Stimulated activated naive CD8-positive, alpha-beta T cell treated with anti-CD3 and anti-CD28 coated beads, Interleukin-15, amount 100 ng/mL, for 72 hours (primary cell): ENCODE data around the gene ZNFX1.

Experiments used
- ATAC-seq: fragments of 150-1000 bp; cut with Tn5 transposase; 2 replicates; pipeline ENCODE4 v1.10.0; 2021; ENCODE audit warnings: mild to moderate bottlenecking, moderate library complexity
- DNase-seq, 2 donors: peaks; one replicate each; pipeline ENCODE4 v3.0.0; 2021 to 2022
- H3K27ac Mint-ChIP-seq, 2 donors: one replicate each; pipeline ENCODE4 v1.8.0; 2022; ENCODE audit warnings: mild to moderate bottlenecking in 2 of 2, mixed read lengths in 2 of 2, moderate library complexity in 2 of 2
- H3K27me3 Mint-ChIP-seq: one replicate; pipeline ENCODE4 v1.8.0; 2022; ENCODE audit warnings: mixed read lengths
- H3K4me1 Mint-ChIP-seq: one replicate; pipeline ENCODE4 v1.8.0; 2022; ENCODE audit warnings: mild to moderate bottlenecking, mixed read lengths
- H3K4me3 Mint-ChIP-seq, 2 donors: one replicate each; pipeline ENCODE4 v1.8.0; 2022; ENCODE audit warnings: mild to moderate bottlenecking in 2 of 2, mixed read lengths in 2 of 2, moderate library complexity in 1 of 2
- H3K9me3 Mint-ChIP-seq, 2 donors: one replicate each; pipeline ENCODE4 v1.8.0; 2022; ENCODE audit warnings: mixed read lengths in 2 of 2

The ZNFX1 gene

GRCh38 chr20:49285813-49286494 lies 8.1 kb upstream of the ZNFX1 start:
- Mint-ChIP-seq H3K27me3 (no peaks in the 10 kb centered on the region), H3K4me1 (peaks cover 81% of the 10 kb centered on the region)

GRCh38 chr20:49285233-49285668 lies 7.4 kb upstream of the ZNFX1 start:
- Mint-ChIP-seq H3K4me1 (peaks cover 88% of the 10 kb centered on the region), H3K9me3 (peaks cover 21 to 34% of the 10 kb centered on the region in 2 donors), H3K4me3 (peak overlapping the region; percentile 59 to 94), H3K27me3 (no peaks in the 10 kb centered on the region), H3K27ac (no peak overlapping the region)
- DNase-seq (no peak), ATAC-seq (no peak)

More at GRCh38 chr20:49285813-49286494, 8.1 kb upstream of the ZNFX1 start:
- peaks cover 14 to 27% of the 10 kb centered on the region in 2 donors for H3K9me3 Mint-ChIP-seq
- ATAC-seq: no peak
- DNase-seq: no peak
- peak overlapping the region in 1 of 2 donors; percentile 63 for H3K27ac Mint-ChIP-seq
- peak overlapping the region; percentile 59 to 94 for H3K4me3 Mint-ChIP-seq

DNA sequence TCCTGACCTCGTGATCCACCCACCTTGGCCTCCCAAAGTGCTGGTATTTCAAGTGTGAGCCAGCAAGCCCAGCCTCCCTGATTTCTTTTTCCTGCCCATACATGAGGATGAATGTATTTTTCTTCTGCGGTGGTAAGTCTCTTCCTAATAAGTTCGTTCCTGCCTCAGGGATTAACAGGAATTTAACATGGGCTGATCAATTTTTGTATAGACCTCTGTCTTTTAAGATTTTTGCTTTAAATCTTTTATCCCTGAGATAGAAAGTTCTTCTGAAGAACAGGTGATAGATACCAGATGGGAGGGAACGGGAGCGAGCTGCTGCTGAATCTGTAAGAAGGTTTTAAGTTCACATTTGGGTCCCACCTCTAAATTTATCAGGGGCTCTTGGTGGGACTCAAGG lies 7.0 kb upstream of the ZNFX1 start:
- Mint-ChIP-seq H3K4me3 (peak overlapping the region; percentile 94), H3K27me3 (no peaks in the 10 kb centered on the region), H3K27ac (peak overlapping the region; percentile 68 to 79), H3K9me3 (peaks cover 23 to 35% of the 10 kb centered on the region in 2 donors), H3K4me1 (peaks cover 88% of the 10 kb centered on the region)
- ATAC-seq (no peak), DNase-seq (no peak)

DNA sequence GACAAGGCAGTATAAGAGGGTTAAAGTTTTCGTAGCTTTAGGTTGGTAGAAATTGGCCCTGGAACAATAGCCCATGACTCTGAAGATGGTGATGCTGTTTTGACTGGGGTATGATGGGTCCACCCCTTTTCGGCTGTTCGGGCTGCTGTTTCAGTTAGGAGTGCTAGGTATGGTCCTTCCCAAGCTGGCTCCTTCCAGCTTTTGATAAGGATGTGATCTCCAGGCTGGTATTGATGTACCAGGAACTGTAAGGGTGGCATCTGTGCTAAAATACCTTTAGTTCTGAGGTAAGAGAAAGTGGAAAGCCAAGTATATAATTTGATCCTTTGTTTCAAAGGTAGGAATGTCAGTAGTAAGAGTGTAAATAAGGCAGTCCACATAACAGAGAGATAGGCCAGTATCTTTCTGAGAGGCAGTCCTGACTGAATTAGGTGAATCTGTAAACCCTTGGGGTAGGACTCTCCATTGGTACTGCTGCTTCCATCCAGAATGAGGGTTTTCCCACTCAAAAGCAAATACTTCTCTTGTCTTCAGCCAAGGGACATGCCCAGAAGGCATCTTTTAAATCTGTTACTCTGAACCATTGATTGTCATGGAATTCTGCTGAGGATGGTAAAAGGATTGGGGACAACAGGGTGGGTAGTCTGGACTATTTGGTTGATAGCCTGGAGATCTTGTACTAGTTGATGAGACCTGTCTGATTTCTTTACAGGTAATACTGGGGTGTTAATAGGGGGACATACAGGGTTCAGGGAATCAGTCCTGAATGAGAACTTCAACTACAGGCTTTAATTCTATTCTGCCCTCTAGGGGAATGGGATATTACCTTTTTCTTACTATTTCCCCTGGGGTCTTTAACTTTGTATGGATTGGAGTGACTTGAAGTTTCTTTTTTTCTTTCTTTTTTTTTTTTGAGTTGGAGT lies 6.1 kb upstream of the ZNFX1 start:
- DNase-seq: no peak
- H3K27me3 Mint-ChIP-seq: no peaks in the 10 kb centered on the region
- peaks cover 90% of the 10 kb centered on the region for H3K4me1 Mint-ChIP-seq
- H3K9me3 Mint-ChIP-seq: peaks cover 23 to 35% of the 10 kb centered on the region in 2 donors
- no peak for ATAC-seq
- H3K4me3 Mint-ChIP-seq: peak overlapping the region; percentile 94
- peak overlapping the region; percentile 29 to 82 for H3K27ac Mint-ChIP-seq

GRCh38 chr20:49283176-49283702 lies 5.4 kb upstream of the ZNFX1 start:
- H3K4me1 Mint-ChIP-seq: peaks cover 86% of the 10 kb centered on the region
- peaks cover 23 to 35% of the 10 kb centered on the region in 2 donors for H3K9me3 Mint-ChIP-seq
- peak overlapping the region; percentile 73 to 82 for H3K27ac Mint-ChIP-seq
- DNase-seq (no peak), ATAC-seq (peak; percentile 33)
- no peaks in the 10 kb centered on the region for H3K27me3 Mint-ChIP-seq
- H3K4me3 Mint-ChIP-seq: peak overlapping the region; percentile 94

- peaks cover 23 to 35% of the 10 kb centered on the region in 2 donors for H3K9me3 Mint-ChIP-seq
- ATAC-seq (no peak), DNase-seq (no peak)
- peaks cover 81% of the 10 kb centered on the region for H3K4me1 Mint-ChIP-seq
- no peaks in the 10 kb centered on the region for H3K27me3 Mint-ChIP-seq
- peak overlapping the region; percentile 94 for H3K4me3 Mint-ChIP-seq
- H3K27ac Mint-ChIP-seq: peak overlapping the region; percentile 73 to 82
These were observed 4.8 kb upstream of the ZNFX1 start for GRCh38 chr20:49282584-49283171.

DNA sequence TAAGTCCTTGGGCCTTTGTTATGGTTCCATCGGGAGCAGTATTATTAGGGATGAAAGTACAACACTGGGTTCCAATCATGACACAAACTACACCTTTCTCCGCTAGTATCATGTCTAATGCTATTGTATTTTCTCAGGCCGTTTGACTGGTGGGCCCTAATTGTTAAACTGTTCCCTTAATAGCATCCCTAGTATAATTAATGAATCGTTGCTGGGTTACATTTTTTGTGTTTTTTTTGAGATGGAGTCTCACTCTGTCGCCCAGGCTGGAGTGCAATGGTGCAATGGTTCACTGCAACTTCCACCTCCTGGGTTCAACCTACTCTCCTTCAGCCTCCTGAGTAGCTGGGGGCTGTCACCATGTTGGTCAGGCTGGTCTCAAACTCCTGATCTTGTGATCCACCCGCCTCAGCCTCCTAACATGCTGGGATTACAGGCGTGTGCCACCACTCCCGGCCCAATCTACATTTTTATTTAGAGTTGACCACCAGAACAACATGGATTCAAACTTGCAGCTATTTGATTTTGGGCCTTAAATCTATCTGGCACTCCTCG lies 4.1 kb upstream of the ZNFX1 start:
- Mint-ChIP-seq H3K4me3 (peak overlapping the region; percentile 94), H3K27me3 (no peaks in the 10 kb centered on the region), H3K9me3 (peaks cover 18 to 30% of the 10 kb centered on the region in 2 donors), H3K27ac (peak overlapping the region; percentile 73 to 82), H3K4me1 (peaks cover 74% of the 10 kb centered on the region)
- ATAC-seq (no peak), DNase-seq (no peak)

- ATAC-seq (no peak), DNase-seq (no peak)
- Mint-ChIP-seq H3K9me3 (peaks cover 17 to 23% of the 10 kb centered on the region in 2 donors), H3K4me1 (peaks cover 72% of the 10 kb centered on the region), H3K4me3 (peak overlapping the region; percentile 94), H3K27me3 (no peaks in the 10 kb centered on the region), H3K27ac (peak overlapping the region; percentile 83 to 97)
These were observed 3.4 kb upstream of the ZNFX1 start for GRCh38 chr20:49281059-49281912.

DNA sequence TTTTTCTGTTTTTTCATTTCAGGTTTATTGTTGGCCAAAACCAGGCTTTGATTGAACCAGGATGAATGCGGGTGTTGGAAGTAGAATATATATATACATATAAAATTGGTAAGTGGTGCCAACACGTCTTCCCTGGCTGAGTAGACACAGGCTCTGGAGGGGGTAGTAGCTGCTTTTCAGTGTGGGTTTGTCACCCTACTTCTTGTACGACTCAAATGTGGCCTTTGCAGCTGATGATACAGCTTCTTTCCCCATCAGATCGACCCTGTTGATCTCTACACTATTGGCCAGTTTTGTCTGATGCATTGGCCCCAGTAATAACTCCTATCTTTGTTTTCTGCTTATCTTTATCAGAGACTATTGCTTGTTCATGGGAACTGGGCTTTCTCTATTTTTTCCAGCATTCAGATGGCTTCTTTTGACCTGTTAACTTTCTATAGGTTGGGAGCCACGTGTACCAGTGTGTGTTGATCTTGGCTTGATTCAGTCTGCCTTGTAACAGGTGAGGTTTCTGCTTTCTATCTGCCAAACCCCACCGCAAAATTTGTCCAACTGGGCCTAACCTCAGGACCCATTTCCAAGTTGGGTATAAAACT lies 2.7 kb upstream of the ZNFX1 start:
- no peak for DNase-seq
- ATAC-seq: no peak
- peaks cover 16 to 17% of the 10 kb centered on the region in 2 donors for H3K9me3 Mint-ChIP-seq
- H3K4me3 Mint-ChIP-seq: peak overlapping the region; percentile 94
- no peaks in the 10 kb centered on the region for H3K27me3 Mint-ChIP-seq
- H3K4me1 Mint-ChIP-seq: peaks cover 72% of the 10 kb centered on the region
- peak overlapping the region; percentile 95 to 97 for H3K27ac Mint-ChIP-seq

DNA sequence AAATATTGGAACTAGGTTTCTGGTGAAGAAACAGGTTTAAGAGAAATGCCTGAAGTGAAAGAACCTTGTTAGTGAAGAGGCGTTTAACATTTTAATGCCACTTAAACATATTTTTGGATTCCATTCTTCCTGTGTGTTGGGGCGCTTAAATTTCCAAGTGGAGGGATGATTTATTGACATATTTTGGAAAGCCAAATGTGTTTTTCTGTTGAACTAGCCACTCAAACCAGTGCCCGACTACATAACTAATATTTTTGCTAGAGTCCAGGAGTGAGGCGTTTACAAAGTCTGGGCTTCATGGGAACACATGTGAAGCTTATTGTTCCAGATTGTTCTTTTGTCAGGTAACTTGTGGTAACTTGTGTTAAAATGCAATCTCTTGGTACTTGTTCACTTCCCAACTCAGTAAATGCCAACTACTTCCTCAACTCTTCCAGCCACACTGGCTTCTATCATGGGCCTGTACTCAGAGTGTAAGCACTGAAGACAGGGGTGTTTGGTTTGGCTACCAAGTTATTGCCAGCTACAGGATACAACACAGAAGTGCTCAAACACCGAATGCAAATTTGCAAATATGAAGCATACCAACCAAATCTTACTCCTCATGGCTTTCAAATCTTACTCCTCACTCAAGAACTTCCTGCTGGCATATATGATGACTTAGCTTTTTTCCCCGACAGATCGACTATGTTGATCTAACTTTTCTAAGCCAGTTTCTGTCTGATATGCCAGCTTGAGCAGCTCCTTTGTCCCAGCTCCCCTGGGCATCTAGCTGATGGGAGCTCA lies 2.0 kb upstream of the ZNFX1 start:
- Mint-ChIP-seq H3K27me3 (no peaks in the 10 kb centered on the region), H3K27ac (peak overlapping the region; percentile 95 to 97), H3K4me1 (peaks cover 72% of the 10 kb centered on the region), H3K4me3 (peak overlapping the region; percentile 94), H3K9me3 (peaks cover 14 to 17% of the 10 kb centered on the region in 2 donors)
- ATAC-seq (no peak), DNase-seq (no peak)

DNA sequence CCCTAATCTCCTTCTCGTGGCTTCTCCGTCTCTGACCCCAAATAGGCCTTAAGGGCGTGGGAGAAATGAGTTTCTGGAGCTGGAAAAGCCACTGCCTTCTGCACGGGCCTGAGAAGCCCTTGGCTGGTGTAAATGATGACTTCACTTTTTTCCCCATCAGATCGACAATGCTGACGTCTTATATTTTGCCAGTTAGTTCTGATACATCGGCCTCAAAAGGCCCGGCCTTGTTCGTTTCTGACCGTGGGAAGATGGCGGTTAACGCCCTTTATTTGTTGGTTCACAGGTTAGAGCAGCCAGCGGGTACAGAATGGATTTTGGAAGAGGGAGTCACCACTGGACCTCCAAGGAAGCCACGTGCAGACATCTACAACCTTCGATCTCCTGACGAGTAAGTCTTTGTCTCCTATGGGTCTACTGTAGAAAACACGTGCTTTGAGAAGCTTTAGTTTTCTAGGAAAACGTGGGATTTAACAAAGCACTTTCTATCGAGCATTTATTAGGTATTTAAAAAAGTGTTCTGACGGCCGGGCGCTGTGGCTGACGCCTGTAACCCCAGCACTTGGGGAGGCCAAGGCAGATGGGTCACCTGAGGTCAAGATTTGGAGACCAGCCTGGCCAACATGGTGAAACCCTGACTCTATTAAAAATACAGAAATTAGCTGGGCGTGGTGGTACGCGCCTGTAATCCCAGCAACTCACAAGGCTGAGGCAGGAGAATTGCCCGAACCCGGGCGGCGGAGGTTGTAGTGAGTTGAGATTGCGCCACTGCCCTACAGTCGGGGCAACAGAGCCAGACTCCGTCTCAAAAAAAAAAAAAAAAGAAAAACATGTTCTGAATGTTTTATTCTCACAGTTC lies 1.2 kb upstream of the ZNFX1 start:
- peak overlapping the region; percentile 95 to 97 for H3K27ac Mint-ChIP-seq
- ATAC-seq (no peak), DNase-seq (peak in 1 of 2 donors; percentile 15)
- peaks cover 14 to 17% of the 10 kb centered on the region in 2 donors for H3K9me3 Mint-ChIP-seq
- peak overlapping the region; percentile 94 for H3K4me3 Mint-ChIP-seq
- peaks cover 69% of the 10 kb centered on the region for H3K4me1 Mint-ChIP-seq
- no peaks in the 10 kb centered on the region for H3K27me3 Mint-ChIP-seq

GRCh38 chr20:49277786-49278035 lies 146 bp downstream of the ZNFX1 start:
- H3K9me3 Mint-ChIP-seq: peaks cover 14 to 17% of the 10 kb centered on the region in 2 donors
- peak overlapping the region; percentile 94 for H3K4me3 Mint-ChIP-seq
- no peaks in the 10 kb centered on the region for H3K27me3 Mint-ChIP-seq
- DNase-seq: no peak
- ATAC-seq: peak; percentile 0
- H3K4me1 Mint-ChIP-seq: peaks cover 67% of the 10 kb centered on the region
- H3K27ac Mint-ChIP-seq: peak overlapping the region; percentile 98 to 100
